Activated naive CD4-positive, alpha-beta T cell treated with Interleukin-2 at 50 U/mL for 16 hours (primary cell): ENCODE data around the gene EIF3F.

Source experiments
- DNase-seq: peaks from one replicate; pipeline ENCODE4 v3.0.0-alpha.2; 2020

Gene EIF3F

GRCh38 chr11:8023831-8024555, 36.9 kb downstream of the EIF3F start:
- no peak for DNase-seq

- DNase-seq, result no peak
These were observed 38.0 kb downstream of the EIF3F start for GRCh38 chr11:8025123-8025522.

GRCh38 chr11:8025816-8026215, 38.7 kb downstream of the EIF3F start:
- DNase-seq, result no peak

GRCh38 chr11:8026982-8027381, 39.8 kb downstream of the EIF3F start:
- DNase-seq, result no peak

- no peak for DNase-seq
These were observed 41.6 kb downstream of the EIF3F start for GRCh38 chr11:8028766-8029165.

GRCh38 chr11:8030526-8031247, 43.5 kb downstream of the EIF3F start:
- DNase-seq, result no peak

GRCh38 chr11:8031248-8032115, 44.3 kb downstream of the EIF3F start:
- no peak for DNase-seq

- DNase-seq, result no peak
These were observed 45.0 kb downstream of the EIF3F start for GRCh38 chr11:8032122-8032521.

- DNase-seq, result no peak
These were observed 45.6 kb downstream of the EIF3F start for GRCh38 chr11:8032576-8033304.

- peak; percentile 56 for DNase-seq
These were observed 46.4 kb downstream of the EIF3F start for GRCh38 chr11:8033305-8034105.

GRCh38 chr11:8034106-8034585, 47.0 kb downstream of the EIF3F start:
- no peak for DNase-seq

- no peak for DNase-seq
These were observed 47.6 kb downstream of the EIF3F start for GRCh38 chr11:8034604-8035190.

- DNase-seq, result no peak
These were observed 48.2 kb downstream of the EIF3F start for GRCh38 chr11:8035200-8035855.

GRCh38 chr11:8036002-8036802, 49.1 kb downstream of the EIF3F start:
- DNase-seq, result no peak

- DNase-seq, result no peak
These were observed 49.8 kb downstream of the EIF3F start for GRCh38 chr11:8036986-8037385.

GRCh38 chr11:8038393-8038792, 51.3 kb downstream of the EIF3F start:
- no peak for DNase-seq

GRCh38 chr11:8038811-8039529, 51.8 kb downstream of the EIF3F start:
- DNase-seq, result no peak

GRCh38 chr11:8039530-8040260, 52.6 kb downstream of the EIF3F start:
- no peak for DNase-seq
